Astrocyte of the cerebellum (primary cell): ENCODE measurements around the gene PDE4B.

ENCODE experiments used
- DNase-seq: peaks from one replicate; pipeline ENCODE4 v3.0.0-alpha.2; 2011; ENCODE audit warnings: low read depth
- H3K4me3 ChIP-seq: 2 replicates; pipeline ENCODE4 v1.5.1; 2011; ENCODE audit warnings: mild to moderate bottlenecking, low read depth, low read length, moderate library complexity
- CTCF ChIP-seq: IDR thresholded peaks from 2 replicates; pipeline ENCODE4 v1.5.1; 2012; ENCODE audit warnings: low read length, low read depth, moderate library complexity, mild to moderate bottlenecking; ENCODE audit errors: missing control alignments
- in situ Hi-C: cut with HindIII; loops from 2 replicates; pipeline ENCODE4 v1.10.0; 2017; ENCODE audit warnings: low sequenced_read_pairs

Gene PDE4B

GRCh38 chr1:66357478-66358197, 564.9 kb downstream of the PDE4B start:
- in situ Hi-C loops, result no loop called here
- TF ChIP-seq CTCF, result no peak
- no peak for DNase-seq
- H3K4me3 ChIP-seq, result no peak overlapping the region

- TF ChIP-seq CTCF, result no peak
- no peak overlapping the region for H3K4me3 ChIP-seq
- DNase-seq, result no peak
- in situ Hi-C loops, result no loop called here
Observed at GRCh38 chr1:66359269-66359668, 566.6 kb downstream of the PDE4B start.

GRCh38 chr1:66359815-66360214, 567.1 kb downstream of the PDE4B start:
- DNase-seq, result no peak
- TF ChIP-seq CTCF, result no peak
- in situ Hi-C loops, result no loop called here
- no peak overlapping the region for H3K4me3 ChIP-seq

- in situ Hi-C loops, result no loop called here
- DNase-seq, result no peak
- no peak overlapping the region for H3K4me3 ChIP-seq
- TF ChIP-seq CTCF, result no peak
Observed at GRCh38 chr1:66360285-66360724, 567.6 kb downstream of the PDE4B start.

- DNase-seq, result no peak
- no peak for TF ChIP-seq CTCF
- no peak overlapping the region for H3K4me3 ChIP-seq
- in situ Hi-C loops, result no loop called here
Observed at GRCh38 chr1:66364578-66365391, 572.1 kb downstream of the PDE4B start.

GRCh38 chr1:66365635-66366034, 572.9 kb downstream of the PDE4B start:
- in situ Hi-C loops, result no loop called here
- no peak overlapping the region for H3K4me3 ChIP-seq
- no peak for DNase-seq
- TF ChIP-seq CTCF, result no peak
